ENCODE data around the gene RPL10. TPM values are rescaled to one million over a fixed set of nuclear protein-coding genes. Genes with fewer than 3 reads are reported as not detected.

RPL10 gene
- total and polyA plus RNA-seq, 2 of the 13 experiments (the other 11 are each of a cell fraction or from before 2014, with no cell fraction given): 2,381 to 4,713 TPM

DNA sequence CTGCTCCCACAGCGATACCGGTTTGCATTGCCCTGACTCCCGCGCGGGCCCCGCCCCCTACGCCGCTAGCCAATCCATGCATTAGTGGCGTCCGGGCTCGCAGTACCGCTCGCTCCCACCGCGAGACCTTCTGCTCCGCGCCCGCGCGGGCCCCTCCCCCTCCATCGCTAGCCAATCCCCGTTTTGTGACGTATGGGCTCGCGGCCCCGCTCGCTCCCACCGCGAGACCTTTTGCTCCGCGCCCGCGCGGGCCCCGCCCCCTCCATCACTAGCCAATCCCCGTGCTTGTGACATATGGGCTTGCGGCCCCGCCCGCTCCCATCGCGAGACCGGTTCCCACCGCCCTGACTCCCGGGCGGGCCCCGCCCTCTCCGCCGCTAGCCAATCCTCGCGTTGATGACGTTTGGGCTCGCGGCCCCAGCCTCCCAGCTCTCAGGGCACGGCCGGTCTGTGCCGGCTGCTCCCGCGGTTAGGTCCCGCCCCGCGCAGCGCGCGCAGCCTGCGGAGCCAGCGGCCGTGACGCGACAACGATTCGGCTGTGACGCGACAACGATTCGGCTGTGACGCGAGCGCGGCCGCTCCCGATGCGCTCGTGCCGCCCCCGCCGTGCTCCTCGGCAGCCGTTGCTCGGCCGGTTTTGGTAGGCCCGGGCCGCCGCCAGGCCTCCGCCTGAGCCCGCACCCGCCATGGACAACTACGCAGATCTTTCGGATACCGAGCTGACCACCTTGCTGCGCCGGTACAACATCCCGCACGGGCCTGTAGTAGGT, 19.2 kb upstream of the RPL10 start, which contains the start of gene EMD (continued):
- TF ChIP-seq ZNF878 (CRISPR knock-in tag; IDR thresholded peaks at IDR 0.05) (no peak), RBFOX2 (IDR thresholded peaks at IDR 0.05; ENCODE audit: low read depth, low read length) (peak; percentile 52), TAF15 (IDR thresholded peaks at IDR 0.05; ENCODE audit: low read depth, low read length, poor library complexity, severe bottlenecking) (no peak), RFX5 (IDR thresholded peaks at IDR 0.05; ENCODE audit: low read depth, low read length) (no peak), THAP11 (CRISPR knock-in tag; IDR thresholded peaks at IDR 0.05) (peak; percentile 59), ZNF564 (CRISPR knock-in tag; IDR thresholded peaks at IDR 0.05) (no peak), TEAD2 (CRISPR knock-in tag; IDR thresholded peaks at IDR 0.05) (no peak), ZNF709 (CRISPR knock-in tag; IDR thresholded peaks at IDR 0.05) (0 out of 2 replicates have a peak, but pooled peaks have one; percentile 26)
- TF ChIP-seq, protein P1, sequence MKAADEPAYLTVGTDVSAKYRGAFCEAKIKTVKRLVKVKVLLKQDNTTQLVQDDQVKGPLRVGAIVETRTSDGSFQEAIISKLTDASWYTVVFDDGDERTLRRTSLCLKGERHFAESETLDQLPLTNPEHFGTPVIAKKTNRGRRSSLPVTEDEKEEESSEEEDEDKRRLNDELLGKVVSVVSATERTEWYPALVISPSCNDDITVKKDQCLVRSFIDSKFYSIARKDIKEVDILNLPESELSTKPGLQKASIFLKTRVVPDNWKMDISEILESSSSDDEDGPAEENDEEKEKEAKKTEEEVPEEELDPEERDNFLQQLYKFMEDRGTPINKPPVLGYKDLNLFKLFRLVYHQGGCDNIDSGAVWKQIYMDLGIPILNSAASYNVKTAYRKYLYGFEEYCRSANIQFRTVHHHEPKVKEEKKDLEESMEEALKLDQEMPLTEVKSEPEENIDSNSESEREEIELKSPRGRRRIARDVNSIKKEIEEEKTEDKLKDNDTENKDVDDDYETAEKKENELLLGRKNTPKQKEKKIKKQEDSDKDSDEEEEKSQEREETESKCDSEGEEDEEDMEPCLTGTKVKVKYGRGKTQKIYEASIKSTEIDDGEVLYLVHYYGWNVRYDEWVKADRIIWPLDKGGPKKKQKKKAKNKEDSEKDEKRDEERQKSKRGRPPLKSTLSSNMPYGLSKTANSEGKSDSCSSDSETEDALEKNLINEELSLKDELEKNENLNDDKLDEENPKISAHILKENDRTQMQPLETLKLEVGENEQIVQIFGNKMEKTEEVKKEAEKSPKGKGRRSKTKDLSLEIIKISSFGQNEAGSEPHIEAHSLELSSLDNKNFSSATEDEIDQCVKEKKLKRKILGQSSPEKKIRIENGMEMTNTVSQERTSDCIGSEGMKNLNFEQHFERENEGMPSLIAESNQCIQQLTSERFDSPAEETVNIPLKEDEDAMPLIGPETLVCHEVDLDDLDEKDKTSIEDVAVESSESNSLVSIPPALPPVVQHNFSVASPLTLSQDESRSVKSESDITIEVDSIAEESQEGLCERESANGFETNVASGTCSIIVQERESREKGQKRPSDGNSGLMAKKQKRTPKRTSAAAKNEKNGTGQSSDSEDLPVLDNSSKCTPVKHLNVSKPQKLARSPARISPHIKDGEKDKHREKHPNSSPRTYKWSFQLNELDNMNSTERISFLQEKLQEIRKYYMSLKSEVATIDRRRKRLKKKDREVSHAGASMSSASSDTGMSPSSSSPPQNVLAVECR (CRISPR knock-in tag; IDR thresholded peaks at IDR 0.05; ENCODE audit: borderline replicate concordance): peak; percentile 59; the same call in 1 of the 2 replicates
- TF ChIP-seq, protein P2, sequence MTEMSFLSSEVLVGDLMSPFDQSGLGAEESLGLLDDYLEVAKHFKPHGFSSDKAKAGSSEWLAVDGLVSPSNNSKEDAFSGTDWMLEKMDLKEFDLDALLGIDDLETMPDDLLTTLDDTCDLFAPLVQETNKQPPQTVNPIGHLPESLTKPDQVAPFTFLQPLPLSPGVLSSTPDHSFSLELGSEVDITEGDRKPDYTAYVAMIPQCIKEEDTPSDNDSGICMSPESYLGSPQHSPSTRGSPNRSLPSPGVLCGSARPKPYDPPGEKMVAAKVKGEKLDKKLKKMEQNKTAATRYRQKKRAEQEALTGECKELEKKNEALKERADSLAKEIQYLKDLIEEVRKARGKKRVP (CRISPR knock-in tag; IDR thresholded peaks at IDR 0.05): no peak
- TF ChIP-seq, protein P3, sequence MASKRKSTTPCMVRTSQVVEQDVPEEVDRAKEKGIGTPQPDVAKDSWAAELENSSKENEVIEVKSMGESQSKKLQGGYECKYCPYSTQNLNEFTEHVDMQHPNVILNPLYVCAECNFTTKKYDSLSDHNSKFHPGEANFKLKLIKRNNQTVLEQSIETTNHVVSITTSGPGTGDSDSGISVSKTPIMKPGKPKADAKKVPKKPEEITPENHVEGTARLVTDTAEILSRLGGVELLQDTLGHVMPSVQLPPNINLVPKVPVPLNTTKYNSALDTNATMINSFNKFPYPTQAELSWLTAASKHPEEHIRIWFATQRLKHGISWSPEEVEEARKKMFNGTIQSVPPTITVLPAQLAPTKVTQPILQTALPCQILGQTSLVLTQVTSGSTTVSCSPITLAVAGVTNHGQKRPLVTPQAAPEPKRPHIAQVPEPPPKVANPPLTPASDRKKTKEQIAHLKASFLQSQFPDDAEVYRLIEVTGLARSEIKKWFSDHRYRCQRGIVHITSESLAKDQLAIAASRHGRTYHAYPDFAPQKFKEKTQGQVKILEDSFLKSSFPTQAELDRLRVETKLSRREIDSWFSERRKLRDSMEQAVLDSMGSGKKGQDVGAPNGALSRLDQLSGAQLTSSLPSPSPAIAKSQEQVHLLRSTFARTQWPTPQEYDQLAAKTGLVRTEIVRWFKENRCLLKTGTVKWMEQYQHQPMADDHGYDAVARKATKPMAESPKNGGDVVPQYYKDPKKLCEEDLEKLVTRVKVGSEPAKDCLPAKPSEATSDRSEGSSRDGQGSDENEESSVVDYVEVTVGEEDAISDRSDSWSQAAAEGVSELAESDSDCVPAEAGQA (IDR thresholded peaks at IDR 0.05; ENCODE audit: low read depth): peak; percentile 92
- TF ChIP-seq, protein P3 (CRISPR knock-in tag; IDR thresholded peaks at IDR 0.05; ENCODE audit: borderline replicate concordance): no peak
- TF ChIP-seq, protein P4, sequence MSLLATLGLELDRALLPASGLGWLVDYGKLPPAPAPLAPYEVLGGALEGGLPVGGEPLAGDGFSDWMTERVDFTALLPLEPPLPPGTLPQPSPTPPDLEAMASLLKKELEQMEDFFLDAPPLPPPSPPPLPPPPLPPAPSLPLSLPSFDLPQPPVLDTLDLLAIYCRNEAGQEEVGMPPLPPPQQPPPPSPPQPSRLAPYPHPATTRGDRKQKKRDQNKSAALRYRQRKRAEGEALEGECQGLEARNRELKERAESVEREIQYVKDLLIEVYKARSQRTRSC (CRISPR knock-in tag; IDR thresholded peaks at IDR 0.05; ENCODE audit: low read depth): no peak
- TF ChIP-seq, protein P5, sequence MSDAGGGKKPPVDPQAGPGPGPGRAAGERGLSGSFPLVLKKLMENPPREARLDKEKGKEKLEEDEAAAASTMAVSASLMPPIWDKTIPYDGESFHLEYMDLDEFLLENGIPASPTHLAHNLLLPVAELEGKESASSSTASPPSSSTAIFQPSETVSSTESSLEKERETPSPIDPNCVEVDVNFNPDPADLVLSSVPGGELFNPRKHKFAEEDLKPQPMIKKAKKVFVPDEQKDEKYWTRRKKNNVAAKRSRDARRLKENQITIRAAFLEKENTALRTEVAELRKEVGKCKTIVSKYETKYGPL (CRISPR knock-in tag; IDR thresholded peaks at IDR 0.05): no peak

Data from HepG2 (cell line).